Measurements from ENCODE around the gene GYG2. TPM values are rescaled to one million over a fixed set of nuclear protein-coding genes. Genes with fewer than 3 reads are reported as not detected.

GYG2 gene
- total RNA-seq, 1 donor from 2014 or later: 1.3 TPM

GRCh38 chrX:2870650-2871049 lies 41.9 kb downstream of the GYG2 start:
- no peaks in the 10 kb centered on the region for H3K9me3 ChIP-seq
- ATAC-seq (no peak), DNase-seq (no peak)
- H3K27ac ChIP-seq: no peak overlapping the region
- H3K4me3 ChIP-seq: no peak overlapping the region
- H3K27me3 ChIP-seq (ENCODE audit: low read depth): no peaks in the 10 kb centered on the region
- intact Hi-C loops (cut with DNase I): no loop called here
- TF ChIP-seq, protein P1, sequence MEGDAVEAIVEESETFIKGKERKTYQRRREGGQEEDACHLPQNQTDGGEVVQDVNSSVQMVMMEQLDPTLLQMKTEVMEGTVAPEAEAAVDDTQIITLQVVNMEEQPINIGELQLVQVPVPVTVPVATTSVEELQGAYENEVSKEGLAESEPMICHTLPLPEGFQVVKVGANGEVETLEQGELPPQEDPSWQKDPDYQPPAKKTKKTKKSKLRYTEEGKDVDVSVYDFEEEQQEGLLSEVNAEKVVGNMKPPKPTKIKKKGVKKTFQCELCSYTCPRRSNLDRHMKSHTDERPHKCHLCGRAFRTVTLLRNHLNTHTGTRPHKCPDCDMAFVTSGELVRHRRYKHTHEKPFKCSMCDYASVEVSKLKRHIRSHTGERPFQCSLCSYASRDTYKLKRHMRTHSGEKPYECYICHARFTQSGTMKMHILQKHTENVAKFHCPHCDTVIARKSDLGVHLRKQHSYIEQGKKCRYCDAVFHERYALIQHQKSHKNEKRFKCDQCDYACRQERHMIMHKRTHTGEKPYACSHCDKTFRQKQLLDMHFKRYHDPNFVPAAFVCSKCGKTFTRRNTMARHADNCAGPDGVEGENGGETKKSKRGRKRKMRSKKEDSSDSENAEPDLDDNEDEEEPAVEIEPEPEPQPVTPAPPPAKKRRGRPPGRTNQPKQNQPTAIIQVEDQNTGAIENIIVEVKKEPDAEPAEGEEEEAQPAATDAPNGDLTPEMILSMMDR (IDR thresholded peaks at IDR 0.05): no peak
- no peaks in the 10 kb centered on the region for H3K4me1 ChIP-seq
- no peaks in the 10 kb centered on the region for H3K36me3 ChIP-seq

DNA sequence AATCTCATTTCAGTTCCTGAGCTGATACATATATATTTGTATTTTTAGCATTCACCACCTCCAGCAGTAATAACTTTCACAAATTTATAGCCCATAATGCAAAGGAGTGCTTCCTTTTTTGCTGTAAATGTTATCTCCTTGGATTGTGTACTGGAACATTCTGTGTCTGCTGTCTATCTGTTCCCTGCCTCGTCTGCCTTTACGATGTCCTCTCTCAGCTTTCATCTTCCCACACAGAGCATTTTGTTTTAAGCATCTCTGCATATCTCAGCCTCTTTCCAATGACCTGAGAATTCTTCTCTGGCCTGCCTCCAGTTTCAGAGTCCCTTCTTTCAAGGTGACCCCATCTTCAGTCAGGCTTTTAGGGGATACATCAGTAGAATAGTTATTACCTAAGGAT lies 43.1 kb downstream of the GYG2 start:
- no peak overlapping the region for H3K4me3 ChIP-seq
- H3K9me3 ChIP-seq: no peaks in the 10 kb centered on the region
- H3K36me3 ChIP-seq: no peaks in the 10 kb centered on the region
- H3K27ac ChIP-seq: no peak overlapping the region
- no peak for DNase-seq
- H3K27me3 ChIP-seq (ENCODE audit: low read depth): no peaks in the 10 kb centered on the region
- TF ChIP-seq, protein P1 (IDR thresholded peaks at IDR 0.05): no peak
- no peaks in the 10 kb centered on the region for H3K4me1 ChIP-seq
- intact Hi-C loops (cut with DNase I): no loop called here
- no peak for ATAC-seq

- no peak for DNase-seq
- ATAC-seq: no peak
- Histone ChIP-seq H3K9me3 (no peaks in the 10 kb centered on the region), H3K4me1 (no peaks in the 10 kb centered on the region), H3K27ac (no peak overlapping the region), H3K4me3 (no peak overlapping the region), H3K27me3 (ENCODE audit: low read depth) (no peaks in the 10 kb centered on the region), H3K36me3 (no peaks in the 10 kb centered on the region)
- TF ChIP-seq, protein P1 (IDR thresholded peaks at IDR 0.05): no peak
- intact Hi-C loops (cut with DNase I): no loop called here
These were observed 44.0 kb downstream of the GYG2 start for GRCh38 chrX:2872671-2873277.

- Histone ChIP-seq H3K9me3 (no peaks in the 10 kb centered on the region), H3K36me3 (no peaks in the 10 kb centered on the region), H3K4me1 (no peaks in the 10 kb centered on the region), H3K27me3 (ENCODE audit: low read depth) (no peaks in the 10 kb centered on the region), H3K4me3 (no peak overlapping the region), H3K27ac (no peak overlapping the region)
- ATAC-seq: no peak
- TF ChIP-seq, protein P1 (IDR thresholded peaks at IDR 0.05): no peak
- intact Hi-C loops (cut with DNase I): no loop called here
- DNase-seq: no peak
These were observed 45.7 kb downstream of the GYG2 start for GRCh38 chrX:2874222-2875135.

DNA sequence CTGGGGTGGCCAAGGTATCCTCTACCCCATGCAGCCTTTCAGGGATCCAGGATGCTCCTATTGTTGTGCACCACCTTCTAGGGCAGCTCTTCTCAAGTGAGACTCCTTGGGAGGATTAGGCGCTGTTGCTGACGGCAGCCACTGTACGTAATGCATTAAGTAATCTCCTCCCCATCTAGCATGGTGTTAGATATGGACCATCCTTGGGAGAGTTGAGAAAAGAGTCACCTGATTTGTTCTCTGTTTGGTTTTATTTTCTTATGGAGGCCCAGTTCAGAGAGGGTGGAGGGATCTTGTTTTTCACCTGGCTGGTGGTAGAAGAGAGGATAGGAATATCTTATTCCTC lies 46.4 kb downstream of the GYG2 start:
- intact Hi-C loops (cut with DNase I): no loop called here
- Histone ChIP-seq H3K27ac (no peak overlapping the region), H3K4me3 (no peak overlapping the region), H3K4me1 (no peaks in the 10 kb centered on the region), H3K9me3 (no peaks in the 10 kb centered on the region), H3K27me3 (ENCODE audit: low read depth) (no peaks in the 10 kb centered on the region), H3K36me3 (no peaks in the 10 kb centered on the region)
- ATAC-seq (no peak), DNase-seq (no peak)
- TF ChIP-seq, protein P1 (IDR thresholded peaks at IDR 0.05): no peak

All from lower lobe of right lung (tissue), 2 donors.